T-helper 17 cell (primary cell): ENCODE measurements around the gene RASL12. TPM values are rescaled to one million over a fixed set of nuclear protein-coding genes. Genes with fewer than 3 reads are reported as not detected.

Experiments
- total RNA-seq, 4 donors: library from RNA in 2 of 4; stranded (reverse) in 2 of 4; gene quantifications; one replicate each; pipeline ENCODE4 v1.2.3 and lab custom pipeline; 2022 to 2026

Gene RASL12
- total RNA-seq, 2 donors from 2014 or later: not detected

Other genes with a start within 250 kb of the RASL12 start
- under 1 TPM; 0.44 to 0.45 TPM for gene PIF1, start 242.3 kb downstream of the RASL12 start, total RNA-seq
- 10 to 100 TPM; 16.3 to 18.2 TPM for gene PLEKHO2, start 226.1 kb downstream of the RASL12 start, total RNA-seq
- gene ANKDD1A, start 156.1 kb downstream of the RASL12 start, total RNA-seq: 1 to 10 TPM; 3.0 to 8.9 TPM
- 10 to 100 TPM; 42.4 to 48.6 TPM for gene SPG21, start 78.1 kb downstream of the RASL12 start, total RNA-seq
- 1 to 10 TPM; 8.6 to 9.1 TPM for gene MTFMT, start 38.4 kb downstream of the RASL12 start, total RNA-seq
- not detected for gene SLC51B, start 22.6 kb downstream of the RASL12 start, total RNA-seq
- not detected for gene KBTBD13, start 8.8 kb upstream of the RASL12 start, total RNA-seq
- gene UBAP1L, start 47.2 kb upstream of the RASL12 start, total RNA-seq: 1 to 10 TPM; 7.8 to 8.4 TPM
- 10 to 100 TPM; 20.3 to 23.4 TPM for gene PDCD7, start 65.8 kb upstream of the RASL12 start, total RNA-seq
- gene CLPX, start 117.4 kb upstream of the RASL12 start, total RNA-seq: 10 to 100 TPM; 30.8 to 35.0 TPM
- gene CILP, start 143.5 kb upstream of the RASL12 start, total RNA-seq: under 1 TPM; 0.22 to 0.26 TPM
- gene PARP16, start 218.9 kb upstream of the RASL12 start, total RNA-seq: 10 to 100 TPM; 11.5 to 13.8 TPM
- not detected for gene RNU5A-1, start 228.1 kb upstream of the RASL12 start, total RNA-seq
- not detected for gene RNU5B-1, start 236.7 kb upstream of the RASL12 start, total RNA-seq